GM12873 (cell line): ENCODE data around the gene NACA2.

Experiments
- TF ChIP-seq, protein P1 (sequence below): IDR thresholded peaks from 2 replicates; pipeline ENCODE4 v1.5.1; 2012; ENCODE audit warnings: low read depth, mild to moderate bottlenecking, moderate library complexity, low read length, control low read depth; ENCODE audit not compliant: insufficient read depth; ENCODE audit errors: missing control alignments

The NACA2 gene

DNA sequence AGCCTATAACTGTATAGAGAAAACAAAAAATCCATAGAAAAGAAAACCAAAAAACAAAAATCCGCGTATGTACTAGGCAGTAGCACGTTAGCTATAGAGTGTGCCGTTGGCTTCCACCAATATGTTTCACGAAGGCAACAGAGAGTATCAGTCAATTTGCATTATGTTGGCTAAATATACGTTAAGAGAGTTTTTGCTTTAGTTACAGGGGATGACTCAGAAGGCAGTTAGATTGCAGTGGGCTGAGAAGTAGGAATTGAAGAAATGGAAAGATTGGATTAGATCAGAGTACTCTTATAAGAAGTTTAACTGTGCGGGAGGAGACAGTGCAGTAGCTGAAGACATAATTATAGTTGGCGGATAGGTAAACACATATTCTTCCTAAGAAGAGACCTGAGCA, 911 bp upstream of the NACA2 start:
- TF ChIP-seq, protein P1, sequence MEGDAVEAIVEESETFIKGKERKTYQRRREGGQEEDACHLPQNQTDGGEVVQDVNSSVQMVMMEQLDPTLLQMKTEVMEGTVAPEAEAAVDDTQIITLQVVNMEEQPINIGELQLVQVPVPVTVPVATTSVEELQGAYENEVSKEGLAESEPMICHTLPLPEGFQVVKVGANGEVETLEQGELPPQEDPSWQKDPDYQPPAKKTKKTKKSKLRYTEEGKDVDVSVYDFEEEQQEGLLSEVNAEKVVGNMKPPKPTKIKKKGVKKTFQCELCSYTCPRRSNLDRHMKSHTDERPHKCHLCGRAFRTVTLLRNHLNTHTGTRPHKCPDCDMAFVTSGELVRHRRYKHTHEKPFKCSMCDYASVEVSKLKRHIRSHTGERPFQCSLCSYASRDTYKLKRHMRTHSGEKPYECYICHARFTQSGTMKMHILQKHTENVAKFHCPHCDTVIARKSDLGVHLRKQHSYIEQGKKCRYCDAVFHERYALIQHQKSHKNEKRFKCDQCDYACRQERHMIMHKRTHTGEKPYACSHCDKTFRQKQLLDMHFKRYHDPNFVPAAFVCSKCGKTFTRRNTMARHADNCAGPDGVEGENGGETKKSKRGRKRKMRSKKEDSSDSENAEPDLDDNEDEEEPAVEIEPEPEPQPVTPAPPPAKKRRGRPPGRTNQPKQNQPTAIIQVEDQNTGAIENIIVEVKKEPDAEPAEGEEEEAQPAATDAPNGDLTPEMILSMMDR: no peak

DNA sequence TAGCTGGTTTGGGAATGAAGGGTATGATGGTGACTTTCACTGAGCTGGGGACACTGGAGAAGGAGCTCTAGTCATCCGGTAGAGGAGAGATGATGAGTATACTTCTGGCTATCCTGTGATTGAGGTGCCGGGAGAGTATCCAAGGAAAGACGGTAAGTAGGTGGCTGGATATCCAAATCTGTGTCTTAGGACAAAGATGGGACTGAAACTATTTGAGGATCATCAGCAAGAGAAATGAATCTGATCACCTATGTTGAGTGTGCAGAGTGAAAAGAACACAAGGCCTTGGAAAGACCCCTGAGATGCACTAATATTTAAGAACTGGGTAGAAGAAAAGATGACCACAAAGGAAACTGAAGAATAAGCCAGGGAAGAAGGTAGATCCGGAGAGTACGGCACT, 1.0 kb downstream of the NACA2 start:
- TF ChIP-seq, protein P1: no peak

DNA sequence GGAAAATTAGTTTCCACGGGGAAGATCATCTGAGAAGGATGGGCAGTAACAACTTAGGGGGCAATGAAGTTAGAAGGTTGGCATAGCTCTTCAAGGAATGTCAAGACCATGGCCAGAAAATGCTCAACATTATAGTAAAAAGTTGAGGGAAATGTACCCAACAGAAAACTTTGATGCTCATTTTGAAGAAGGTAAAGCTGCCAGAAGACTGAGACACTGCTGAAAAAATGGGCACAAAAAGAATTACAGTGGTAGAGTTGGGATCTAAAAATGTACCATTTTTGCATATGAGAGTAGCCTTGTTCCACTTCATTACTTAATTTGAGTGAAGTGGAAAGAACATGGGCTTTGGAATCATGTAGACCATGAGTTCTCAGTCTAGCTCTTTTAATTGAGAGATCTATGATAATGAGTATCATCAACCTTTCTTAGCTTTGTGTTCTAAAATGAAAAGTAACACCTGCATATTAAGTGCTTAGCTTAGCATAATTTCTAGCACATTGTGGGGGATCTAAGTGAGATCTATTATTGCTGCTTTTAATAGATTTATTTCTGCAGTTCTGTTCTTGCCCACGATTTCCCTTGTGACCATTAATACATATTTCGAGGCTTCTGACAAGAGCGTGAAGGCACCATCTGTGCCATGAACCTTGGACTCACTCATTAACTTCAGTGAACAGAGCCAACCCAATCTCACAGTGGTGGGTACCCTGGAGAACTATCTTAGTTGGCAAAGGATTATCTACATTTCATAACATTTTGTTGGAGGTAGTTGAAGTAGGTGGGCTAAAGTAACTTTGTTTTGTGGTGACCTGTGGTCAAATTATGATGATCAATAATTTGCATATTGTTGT, 3.0 kb downstream of the NACA2 start:
- TF ChIP-seq, protein P1: no peak

DNA sequence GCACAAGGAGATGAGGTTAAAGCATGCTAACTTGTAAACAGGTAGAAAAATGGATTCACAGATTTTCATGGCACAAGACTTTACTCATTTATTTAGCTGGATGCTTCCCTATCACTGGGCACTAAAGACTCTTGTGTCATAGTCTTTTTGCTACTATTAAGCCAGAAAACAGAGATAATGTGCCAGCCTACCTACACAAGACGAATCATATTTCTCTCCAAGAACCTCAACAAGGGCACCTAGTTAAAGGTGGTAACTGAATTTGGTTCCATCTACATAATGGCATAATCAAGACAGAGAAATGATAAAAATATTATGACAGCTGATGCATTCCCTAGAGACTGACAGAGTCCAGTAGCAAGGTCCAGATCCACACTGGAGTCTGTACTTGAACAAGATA, 3.8 kb downstream of the NACA2 start:
- TF ChIP-seq, protein P1: no peak

DNA sequence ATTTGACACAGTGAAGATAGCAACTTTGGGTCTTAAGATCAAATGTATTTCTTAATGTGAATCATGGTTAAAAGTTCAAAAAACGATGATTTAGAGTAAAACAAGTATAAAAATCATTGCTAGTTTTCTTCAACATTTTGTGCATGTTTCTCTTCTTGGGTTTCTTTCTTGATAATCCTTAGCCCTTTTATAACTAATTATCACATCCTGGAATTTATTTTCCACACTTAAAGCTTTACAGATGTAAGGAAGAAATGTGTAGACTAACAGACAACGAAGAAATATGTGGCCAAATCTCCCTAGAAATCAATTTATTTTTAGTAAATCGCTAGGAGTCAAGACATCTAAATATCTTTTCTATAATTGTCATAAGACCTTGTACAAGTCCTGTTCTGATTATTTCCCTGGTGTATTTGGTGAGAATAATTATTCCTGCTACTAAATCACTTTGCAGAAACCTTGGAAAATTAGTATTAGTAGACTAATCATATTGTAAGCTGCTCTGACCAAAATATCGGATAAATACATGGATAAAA, 4.9 kb downstream of the NACA2 start:
- TF ChIP-seq, protein P1: no peak

DNA sequence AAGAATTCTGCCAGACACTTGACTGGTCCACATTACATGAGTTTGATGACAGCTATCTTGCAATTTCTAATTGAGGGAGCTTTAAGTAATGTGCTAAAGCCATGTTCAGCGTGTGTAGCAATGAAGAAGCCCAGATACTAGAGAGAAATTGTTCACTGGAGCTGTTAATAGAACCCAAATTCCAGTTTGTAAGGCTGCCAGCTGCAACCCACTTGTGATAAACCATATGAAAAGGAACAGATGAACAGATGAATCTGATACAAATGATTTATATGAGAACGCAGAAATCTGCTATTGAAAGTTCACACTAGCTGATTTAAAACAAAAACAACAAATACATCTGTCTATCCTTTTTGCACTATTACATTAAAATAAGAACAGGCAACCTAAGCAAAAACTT, 6.2 kb downstream of the NACA2 start:
- TF ChIP-seq, protein P1: no peak

DNA sequence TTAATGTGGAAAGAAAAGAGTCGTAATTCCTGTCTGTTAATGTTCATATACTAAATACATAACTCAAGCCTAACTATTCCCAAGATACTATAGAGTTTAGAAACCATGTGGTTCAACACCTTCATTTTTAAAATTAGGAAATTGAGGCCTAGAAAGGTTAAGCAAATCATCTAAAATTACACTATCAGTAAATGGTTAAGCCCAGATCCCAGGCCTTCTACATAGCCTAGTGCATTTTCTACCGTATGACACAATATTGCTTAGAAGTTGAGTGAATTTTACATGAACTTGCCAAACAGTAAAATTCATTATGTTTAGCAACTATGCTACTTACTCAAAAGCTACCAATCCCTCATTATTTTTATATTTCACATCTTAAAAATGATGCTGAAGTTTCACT, 6.8 kb downstream of the NACA2 start:
- TF ChIP-seq, protein P1: no peak
